HCT116 (cell line): Measurements from ENCODE around the gene MSTN. TPM values are rescaled to one million over a fixed set of nuclear protein-coding genes. Genes with fewer than 3 reads are reported as not detected.

Experiments used
- ATAC-seq: fragments of 200-7000 bp; cut with Tn5 transposase; 2 replicates; pipeline ENCODE4 v1.9.1; 2020; ENCODE audit warnings: mild to moderate bottlenecking, moderate library complexity
- BruUV-seq: library from RNA; stranded (reverse); fragments of 400-500 nt; replicated peaks from 2 replicates; lab custom pipeline; 2021; lab: Mats Ljungman, UMichigan
- CTCF ChIA-PET: fragments of 300-600 bp; sonication (Branson Sonifier 250); formaldehyde crosslinking; loops from one replicate; lab custom pipeline; 2021; ENCODE audit warnings: antibody characterized with exemption; lab: Charles Lee
- POLR2A ChIA-PET: fragments of 300-600, 350-600 bp; sonication (Branson Sonifier 250); formaldehyde crosslinking; loops from one replicate; lab custom pipeline; 2021; ENCODE audit warnings: antibody characterized with exemption; lab: Charles Lee
- RAD21 ChIA-PET, 2 experiments: fragments of 300-600 bp; sonication (Branson Sonifier 250); formaldehyde crosslinking; loops; one replicate each; lab custom pipeline; 2023; ENCODE audit warnings: low total read pairs in 2 of 2; ENCODE audit not compliant: uncharacterized antibody in 2 of 2, unreplicated experiment in 2 of 2, low non-redundant PET in 1 of 2; lab: Charles Lee
- DNase-seq: peaks from one replicate; pipeline ENCODE4 v3.0.0-alpha.2; 2010; ENCODE audit warnings: low read depth, low spot score
- H2AFZ ChIP-seq: fragments of 200-600 bp; shearing (Covaris generic), sonication (generic); 2 replicates; pipeline ENCODE4 v1.6.1; 2017; ENCODE audit warnings: low read depth, mixed run types, mixed read lengths, antibody characterized with exemption, low read length; ENCODE audit not compliant: poor library complexity, severe bottlenecking
- H3K27ac ChIP-seq: 2 replicates; pipeline ENCODE4 v1.5.1; 2012; ENCODE audit warnings: low read depth, low read length
- H3K27me3 ChIP-seq: fragments of 200-600 bp; sonication (generic); 2 replicates; pipeline ENCODE4 v1.6.1; 2016; ENCODE audit warnings: mixed run types, low read length, mixed read lengths; ENCODE audit not compliant: insufficient read depth
- H3K36me3 ChIP-seq, 2 experiments: fragments of 200-500 bp in 1 of 2; fragments of 200-600 bp in 1 of 2; sonication (Bioruptor generic) in 1 of 2; sonication (generic) in 1 of 2; 2 replicates each; pipeline versions ENCODE4 v1.5.1 to v1.6.1; 2014 to 2016; ENCODE audit warnings: low read length in 2 of 2, inconsistent platforms in 1 of 2, mixed read lengths in 1 of 2, mixed run types in 1 of 2; ENCODE audit not compliant: insufficient read depth in 2 of 2, control insufficient read depth in 1 of 2
- H3K4me1 ChIP-seq, 2 experiments: fragments of 200-600 bp in 1 of 2; sonication (generic) in 1 of 2; 2 replicates each; pipeline versions ENCODE4 v1.5.1 to v1.6.1; 2012 to 2017; ENCODE audit warnings: low read length in 2 of 2, inconsistent platforms in 1 of 2, mild to moderate bottlenecking in 1 of 2, mixed read lengths in 1 of 2, mixed run types in 1 of 2, moderate library complexity in 1 of 2; ENCODE audit not compliant: insufficient read depth in 2 of 2, control insufficient read depth in 1 of 2
- H3K4me2 ChIP-seq: fragments of 200-600 bp; sonication (generic); 2 replicates; pipeline ENCODE4 v1.6.1; 2017; ENCODE audit warnings: mixed run types, low read length, mixed read lengths
- H3K4me3 ChIP-seq, 2 experiments: fragments of 200-600 bp in 1 of 2; sonication (generic) in 1 of 2; replicated peaks in 1 of 2; 2 replicates each; pipeline ENCODE4 v1.5.1; 2011 to 2016; ENCODE audit warnings: low read length in 2 of 2, control low read depth in 1 of 2, low read depth in 1 of 2, mild to moderate bottlenecking in 1 of 2, mixed read lengths in 1 of 2, mixed run types in 1 of 2
- H3K79me2 ChIP-seq: fragments of 200-600 bp; sonication (generic); 2 replicates; pipeline ENCODE4 v1.6.1; 2017; ENCODE audit warnings: mild to moderate bottlenecking, mixed run types, low read length, moderate library complexity, mixed read lengths; ENCODE audit not compliant: insufficient read depth
- H3K9ac ChIP-seq: fragments of 200-600 bp; sonication (generic); 2 replicates; pipeline ENCODE4 v1.6.1; 2016; ENCODE audit warnings: low read length, mixed read lengths
- H3K9me2 ChIP-seq: fragments of 200-600 bp; sonication (generic), shearing (Covaris generic); 2 replicates; pipeline ENCODE4 v1.6.1; 2017; ENCODE audit warnings: mixed run types, mild to moderate bottlenecking, moderate library complexity; ENCODE audit not compliant: insufficient read depth
- H3K9me3 ChIP-seq, 2 experiments: fragments of 200-500 bp in 1 of 2; fragments of 200-600 bp in 1 of 2; sonication (Bioruptor generic) in 1 of 2; sonication (generic) in 1 of 2; 2 replicates each; pipeline ENCODE4 v1.6.1; 2014 to 2017; ENCODE audit warnings: low read length in 2 of 2, mixed read lengths in 2 of 2, inconsistent platforms in 1 of 2, low read depth in 1 of 2, mild to moderate bottlenecking in 1 of 2, mixed run types in 1 of 2, moderate library complexity in 1 of 2; ENCODE audit not compliant: control insufficient read depth in 1 of 2, insufficient read depth in 1 of 2
- H4K20me1 ChIP-seq: fragments of 200-600 bp; sonication (generic), shearing (Covaris generic); 2 replicates; pipeline ENCODE4 v1.6.1; 2017; ENCODE audit warnings: mixed run types, mild to moderate bottlenecking, moderate library complexity; ENCODE audit not compliant: insufficient read depth
- CBX3 ChIP-seq: IDR thresholded peaks from 2 replicates; pipeline ENCODE4 v1.6.1; 2012; ENCODE audit warnings: low read depth
- CEBPB ChIP-seq: IDR thresholded peaks from 2 replicates; pipeline ENCODE4 v1.6.1; 2012; ENCODE audit warnings: low read depth
- EGR1 ChIP-seq: IDR thresholded peaks from 2 replicates; pipeline ENCODE4 v1.6.1; 2012; ENCODE audit warnings: low read depth
- ELF1 ChIP-seq: IDR thresholded peaks from 2 replicates; pipeline ENCODE4 v1.6.1; 2012; ENCODE audit warnings: low read depth, borderline replicate concordance
- EZH2phosphoT487 ChIP-seq: fragments of 200-600 bp; IDR thresholded peaks from 2 replicates; pipeline ENCODE4 v1.6.1; 2018; ENCODE audit warnings: antibody characterized with exemption, borderline replicate concordance
- FOSL1 ChIP-seq: IDR thresholded peaks from 2 replicates; pipeline ENCODE4 v1.6.1; 2012; ENCODE audit warnings: low read depth
- JUND ChIP-seq: IDR thresholded peaks from 2 replicates; pipeline ENCODE4 v1.6.1; 2012
- MAX ChIP-seq: IDR thresholded peaks from 2 replicates; pipeline ENCODE4 v1.6.1; 2012
- POLR2AphosphoS5 ChIP-seq: IDR thresholded peaks from 2 replicates; pipeline ENCODE4 v1.6.1; 2011; ENCODE audit warnings: mild to moderate bottlenecking, low read depth, low read length, moderate library complexity
- RAD21 ChIP-seq: IDR thresholded peaks from 2 replicates; pipeline ENCODE4 v1.6.1; 2012; ENCODE audit warnings: low read depth, mild to moderate bottlenecking
- REST ChIP-seq: IDR thresholded peaks from 2 replicates; pipeline ENCODE4 v1.6.1; 2012; ENCODE audit warnings: low read depth
- SIN3A ChIP-seq: IDR thresholded peaks from 2 replicates; pipeline ENCODE4 v1.6.1; 2012; ENCODE audit warnings: low read depth
- SP1 ChIP-seq: IDR thresholded peaks from 2 replicates; pipeline ENCODE4 v1.6.1; 2012; ENCODE audit warnings: low read depth
- SRF ChIP-seq: IDR thresholded peaks from 2 replicates; pipeline ENCODE4 v1.6.1; 2012; ENCODE audit warnings: low read depth
- YY1 ChIP-seq: IDR thresholded peaks from 2 replicates; pipeline ENCODE4 v1.6.1; 2011; ENCODE audit warnings: low read length, low read depth, moderate library complexity, mild to moderate bottlenecking; ENCODE audit not compliant: insufficient replicate concordance; ENCODE audit errors: extremely low read depth
- ZBTB33 ChIP-seq: IDR thresholded peaks from 2 replicates; pipeline ENCODE4 v1.6.1; 2011; ENCODE audit warnings: mild to moderate bottlenecking, low read length, moderate library complexity; ENCODE audit not compliant: insufficient replicate concordance; ENCODE audit errors: extremely low read depth
- intact Hi-C: fragments of 100-400 bp; cut with micrococcal nuclease; formaldehyde crosslinking; loops from 2 replicates; pipeline ENCODE4 v1.10.0; 2022
- total RNA-seq: library from RNA; stranded (reverse); gene quantifications from one replicate; pipeline ENCODE4 v1.2.1, GENCODE V29; 2021; ENCODE audit not compliant: unreplicated experiment

The MSTN gene
- total RNA-seq, 1 experiment from 2014 or later: 0.12 TPM

- no peak overlapping the region for H3K4me3 ChIP-seq
- ATAC-seq: no peak
- H3K9ac ChIP-seq: no peak overlapping the region
- H3K9me3 ChIP-seq: no peaks in the 10 kb centered on the region
- H3K36me3 ChIP-seq: no peaks in the 10 kb centered on the region
- no peaks in the 10 kb centered on the region for H3K4me1 ChIP-seq
- H3K4me2 ChIP-seq: no peak overlapping the region
- BruUV-seq: no TSS peak
- H2AFZ ChIP-seq: no peak overlapping the region
- DNase-seq: no peak
- ChIA-PET CTCF (interaction anchor here (0.9 kb wide), 2 partner anchors 10 to 11 kb away, joined by 3 read pairs; no protein-coding TSS in a partner anchor), RAD21 (no interaction called here), POLR2A (no interaction called here)
- intact Hi-C loops: no loop called here
- H3K27me3 ChIP-seq: no peaks in the 10 kb centered on the region
- no peaks in the 10 kb centered on the region for H3K79me2 ChIP-seq
- H3K27ac ChIP-seq: no peak overlapping the region
- TF ChIP-seq SP1 (no peak), JUND (no peak), EGR1 (no peak)
- no peaks in the 10 kb centered on the region for H4K20me1 ChIP-seq
- H3K9me2 ChIP-seq: no peaks in the 10 kb centered on the region
Measured at GRCh38 chr2:190060019-190060418, 2.5 kb downstream of the MSTN start.

GRCh38 chr2:190053426-190053825, 9.1 kb downstream of the MSTN start:
- no TSS peak for BruUV-seq
- ATAC-seq: no peak
- POLR2A ChIA-PET: no interaction called here
- no peaks in the 10 kb centered on the region for H3K4me1 ChIP-seq
- RAD21 ChIA-PET: no interaction called here
- no peak for DNase-seq
- TF ChIP-seq SP1: no peak
- TF ChIP-seq POLR2AphosphoS5: no peak
- TF ChIP-seq SRF: no peak
- TF ChIP-seq SIN3A: no peak
- no peak for TF ChIP-seq CBX3
- TF ChIP-seq JUND: no peak
- TF ChIP-seq RAD21: no peak
- TF ChIP-seq ZBTB33: no peak
- TF ChIP-seq FOSL1: no peak
- TF ChIP-seq MAX: no peak
- TF ChIP-seq YY1: no peak
- no peak for TF ChIP-seq REST
- no peak for TF ChIP-seq EZH2phosphoT487
- no peak for TF ChIP-seq ELF1
- no peak for TF ChIP-seq CEBPB
- H3K36me3 ChIP-seq: no peaks in the 10 kb centered on the region
- H3K9me3 ChIP-seq: no peaks in the 10 kb centered on the region
- H3K27ac ChIP-seq: no peak overlapping the region
- no peaks in the 10 kb centered on the region for H3K9me2 ChIP-seq
- no peaks in the 10 kb centered on the region for H4K20me1 ChIP-seq
- H3K9ac ChIP-seq: no peak overlapping the region
- no peaks in the 10 kb centered on the region for H3K27me3 ChIP-seq
- no peak overlapping the region for H3K4me2 ChIP-seq
- H3K4me3 ChIP-seq: no peak overlapping the region
- CTCF ChIA-PET: no interaction called here
- H3K79me2 ChIP-seq: no peaks in the 10 kb centered on the region
- H2AFZ ChIP-seq: no peak overlapping the region
- intact Hi-C loops: no loop called here
